IMR-90 (cell line): Measurements from ENCODE around the gene TOM1L1. TPM values are rescaled to one million over a fixed set of nuclear protein-coding genes. Genes with fewer than 3 reads are reported as not detected.

Source experiments
- ATAC-seq: fragments of 200-7000 bp; cut with Tn5 transposase; 2 replicates; pipeline ENCODE4 v1.9.1; 2020; ENCODE audit warnings: low read depth, mild to moderate bottlenecking, moderate library complexity
- BruUV-seq: library from RNA; stranded (reverse); fragments of 400-500 nt; replicated peaks from 2 replicates; lab custom pipeline; 2021; lab: Mats Ljungman, UMichigan
- CTCF ChIA-PET: fragments of 300-600 bp; formaldehyde crosslinking; extraction: SDS; loops from one replicate; lab custom pipeline; 2021; ENCODE audit warnings: antibody characterized with exemption; lab: Yijun Ruan, JAX
- POLR2A ChIA-PET: fragments of 300-600 bp; sonication (Branson Sonifier 250); formaldehyde crosslinking; loops from one replicate; lab custom pipeline; 2022; ENCODE audit warnings: antibody characterized with exemption; ENCODE audit not compliant: unreplicated experiment; lab: Charles Lee
- DNase-seq: peaks from one replicate; pipeline ENCODE4 v3.0.0; 2013
- H2AFZ ChIP-seq: replicated peaks from 2 replicates; pipeline ENCODE3; 2013; ENCODE audit warnings: low read length, mild to moderate bottlenecking; ENCODE audit not compliant: poor library complexity
- H2AK5ac ChIP-seq: 2 replicates; pipeline ENCODE4 v1.6.1; 2013; ENCODE audit warnings: low read depth, low read length, inconsistent platforms
- H2AK9ac ChIP-seq: replicated peaks from 2 replicates; pipeline ENCODE3; 2013; ENCODE audit warnings: mild to moderate bottlenecking, low read depth, low read length, moderate library complexity; ENCODE audit not compliant: poor library complexity
- H2BK120ac ChIP-seq: 2 replicates; pipeline ENCODE4 v1.6.1; 2013; ENCODE audit warnings: low read depth, low read length, inconsistent platforms
- H2BK15ac ChIP-seq: 3 replicates; pipeline ENCODE4 v1.6.1; 2013; ENCODE audit warnings: low read depth, low read length, inconsistent platforms
- H2BK20ac ChIP-seq: 2 replicates; pipeline ENCODE4 v1.6.1; 2013; ENCODE audit warnings: low read depth, mild to moderate bottlenecking, inconsistent platforms, low read length, moderate library complexity
- H2BK5ac ChIP-seq: 2 replicates; pipeline ENCODE4 v1.6.1; 2013; ENCODE audit warnings: mild to moderate bottlenecking, low read depth, low read length, inconsistent platforms; ENCODE audit not compliant: poor library complexity, severe bottlenecking
- H3K14ac ChIP-seq: replicated peaks from 2 replicates; pipeline ENCODE4 v1.6.1; 2013; ENCODE audit warnings: low read depth, low read length, inconsistent platforms
- H3K18ac ChIP-seq: 2 replicates; pipeline ENCODE4 v1.6.1; 2013; ENCODE audit warnings: low read depth, low read length, control low read depth
- H3K23ac ChIP-seq: 2 replicates; pipeline ENCODE4 v1.6.1; 2013; ENCODE audit warnings: low read depth, low read length, inconsistent platforms
- H3K27ac ChIP-seq: 2 replicates; pipeline ENCODE4 v1.5.1; 2013; ENCODE audit warnings: mild to moderate bottlenecking, control low read depth, low read length; ENCODE audit not compliant: insufficient read depth
- H3K27me3 ChIP-seq: 2 replicates; pipeline ENCODE4 v1.6.1; 2013; ENCODE audit warnings: low read length; ENCODE audit not compliant: control insufficient read depth, insufficient read depth
- H3K36me3 ChIP-seq: 2 replicates; pipeline ENCODE4 v1.6.1; 2013; ENCODE audit warnings: low read length, mixed read lengths; ENCODE audit not compliant: control insufficient read depth, insufficient read depth
- H3K4ac ChIP-seq: 2 replicates; pipeline ENCODE4 v1.6.1; 2013; ENCODE audit warnings: low read depth, low read length, inconsistent platforms
- H3K4me1 ChIP-seq: 2 replicates; pipeline ENCODE4 v1.6.1; 2013; ENCODE audit warnings: low read length, mixed read lengths; ENCODE audit not compliant: control insufficient read depth, insufficient read depth
- H3K4me2 ChIP-seq: 2 replicates; pipeline ENCODE4 v1.6.1; 2013; ENCODE audit warnings: low read depth, mild to moderate bottlenecking, control low read depth, low read length, moderate library complexity
- H3K4me3 ChIP-seq: 2 replicates; pipeline ENCODE4 v1.5.1; 2013; ENCODE audit warnings: low read depth, mild to moderate bottlenecking, control low read depth, low read length, moderate library complexity; ENCODE audit not compliant: insufficient read depth
- H3K56ac ChIP-seq: 2 replicates; pipeline ENCODE4 v1.6.1; 2013; ENCODE audit warnings: low read length, inconsistent platforms; ENCODE audit not compliant: insufficient read depth; ENCODE audit errors: extremely low read depth
- H3K79me1 ChIP-seq, 2 experiments: 2 replicates each; pipeline ENCODE4 v1.6.1; 2013; ENCODE audit warnings: low read length in 2 of 2, inconsistent platforms in 1 of 2, low read depth in 1 of 2
- H3K9ac ChIP-seq: 2 replicates; pipeline ENCODE4 v1.6.1; 2013; ENCODE audit warnings: low read depth, low read length, control low read depth
- H3K9me1 ChIP-seq: 2 replicates; pipeline ENCODE4 v1.6.1; 2013; ENCODE audit warnings: low read length, inconsistent platforms; ENCODE audit not compliant: insufficient read depth
- H3K9me3 ChIP-seq: 2 replicates; pipeline ENCODE4 v1.6.1; 2013; ENCODE audit warnings: low read length; ENCODE audit not compliant: control insufficient read depth, insufficient read depth
- H4K20me1 ChIP-seq: 2 replicates; pipeline ENCODE4 v1.6.1; 2013; ENCODE audit warnings: low read length, inconsistent platforms; ENCODE audit not compliant: insufficient read depth
- H4K5ac ChIP-seq: 2 replicates; pipeline ENCODE4 v1.6.1; 2013; ENCODE audit warnings: mild to moderate bottlenecking, low read depth, low read length, control low read depth
- H4K8ac ChIP-seq, 2 experiments: 2 replicates each; pipeline ENCODE4 v1.6.1; 2013; ENCODE audit warnings: low read depth in 2 of 2, low read length in 2 of 2, control low read depth in 1 of 2, inconsistent platforms in 1 of 2
- H4K91ac ChIP-seq: 2 replicates; pipeline ENCODE4 v1.6.1; 2013; ENCODE audit warnings: low read depth, low read length, inconsistent platforms; ENCODE audit not compliant: insufficient read depth
- MXI1 ChIP-seq: IDR thresholded peaks from 2 replicates; pipeline ENCODE4 v1.6.1; 2012; ENCODE audit warnings: low read depth, mild to moderate bottlenecking, low read length, moderate library complexity, borderline replicate concordance
- POLR2A ChIP-seq: IDR thresholded peaks from 2 replicates; pipeline ENCODE4 v1.6.1; 2012; ENCODE audit warnings: mild to moderate bottlenecking, low read depth, low read length
- WGBS, 2 experiments: methylation state at CpG; one replicate each; pipeline versions ENCODE4 v1.1.5 to v1.1.7; 2013; ENCODE audit warnings: missing lambda C conversion rate in 2 of 2; ENCODE audit not compliant: insufficient read length in 1 of 2; ENCODE audit errors: extremely low coverage in 2 of 2; 5-methylcytosine and 5-hydroxymethylcytosine counted together
- dilution Hi-C: fragments of 300-500 bp; cut with HindIII; formaldehyde crosslinking; loops from one replicate; pipeline ENCODE4 v1.14.3; 2018; ENCODE audit warnings: low sequenced_read_pairs; ENCODE audit not compliant: unreplicated experiment
- in situ Hi-C: fragments of 300-500 bp; cut with MboI; formaldehyde crosslinking; loops from 3 replicates; pipeline ENCODE4 v1.14.3; 2019; ENCODE audit warnings: low sequenced_read_pairs, inconsistent platforms, mixed read lengths
- intact Hi-C: fragments of 100-400 bp; cut with micrococcal nuclease; formaldehyde crosslinking; loops from 2 replicates; pipeline ENCODE4 v1.10.0; 2022
- polyA plus RNA-seq, 3 experiments: library from polyadenylated mRNA; depleted of rRNA; stranded (reverse); fragments of >200 nt; gene quantifications; 2 replicates each; pipeline ENCODE4 v1.2.3, GENCODE V29; 2012; ENCODE audit warnings: low replicate concordance in 1 of 3
- total RNA-seq: library from RNA; depleted of rRNA; stranded (reverse); fragments of >200 nt; gene quantifications from 2 replicates; pipeline ENCODE4 v1.2.3, GENCODE V29; 2012
- TF ChIP-seq, protein P1 (sequence below): fragments of 150-350 bp; IDR thresholded peaks from 2 replicates; pipeline ENCODE4 v1.6.1; 2017; ENCODE audit warnings: mild to moderate bottlenecking, antibody characterized with exemption, low read length, low read depth
- TF ChIP-seq, protein P2 (sequence below): conservative IDR thresholded peaks from 2 replicates; pipeline ENCODE4 v1.5.1; 2012; ENCODE audit warnings: mild to moderate bottlenecking, low read depth, low read length, improper control_type of control experiment

Gene TOM1L1
- total and polyA plus RNA-seq, 2 of the 4 experiments (the other 2 are of a cell fraction), result 13.0 to 20.1 TPM

DNA sequence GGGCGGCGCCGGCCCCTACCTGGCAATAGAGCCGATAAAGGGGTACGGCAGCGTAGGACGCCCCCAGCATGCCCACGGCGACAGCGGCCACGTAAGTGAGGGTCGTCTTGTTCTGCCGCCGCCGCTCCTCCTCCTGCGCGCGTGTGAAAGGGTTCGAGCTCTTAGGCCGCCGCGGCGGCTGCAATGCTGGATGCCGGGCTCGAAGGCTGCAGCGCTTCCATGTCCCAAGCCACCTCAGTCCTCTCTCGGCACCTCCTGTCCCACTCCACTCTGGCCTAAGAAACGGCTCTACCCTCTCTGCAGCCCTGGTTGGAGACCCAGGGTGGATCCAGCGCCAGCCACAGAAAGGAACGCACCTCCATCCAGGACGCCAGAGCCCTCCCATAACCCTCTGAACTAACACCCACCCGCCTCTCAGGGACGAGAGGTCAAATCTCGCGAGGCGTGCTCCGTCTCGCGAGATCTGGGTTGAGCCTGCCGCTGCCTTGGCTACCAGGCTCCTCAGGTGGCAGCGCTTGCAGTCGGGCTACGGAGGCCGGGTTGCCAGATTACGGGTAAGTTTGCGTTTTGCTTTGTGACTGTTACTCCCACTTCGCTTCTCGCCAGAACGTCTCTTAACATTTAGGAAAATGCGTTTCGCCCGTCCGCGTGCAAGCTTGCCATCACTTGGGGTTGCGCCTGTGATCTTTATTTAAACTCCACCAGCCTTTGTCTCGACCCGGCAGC is 67.8 kb downstream of the TOM1L1 start, which contains the start of the genes COX11 and STXBP4:
Gene COX11 (minus strand): TSS at position 393 of the 726 bp plus-strand sequence. CDS start 8 bp downstream, at position 385.
Gene STXBP4 (plus strand): TSS at position 504 of the 726 bp plus-strand sequence. CDS start 17,455 bp downstream, outside the sequence.
- Histone ChIP-seq H3K56ac (peak within 1 kb of the TSS; percentile 84), H3K27me3 (no peaks in the 10 kb centered on the region), H3K23ac (peak within 1 kb of the TSS; percentile 99), H3K9me3 (no peaks in the 10 kb centered on the region), H4K5ac (peak within 1 kb of the TSS; percentile 82), H2BK5ac (peak within 1 kb of the TSS; percentile 77), H3K27ac (peak within 1 kb of the TSS; percentile 87), H4K91ac (peak within 1 kb of the TSS; percentile 84), H3K14ac (peak within 1 kb of the TSS; percentile 84), H3K9me1 (no peaks in the 10 kb centered on the region; the same call in 1 of the 2 replicates), H3K4me1 (no peaks in the 10 kb centered on the region), H3K9ac (peak within 1 kb of the TSS; percentile 96), H3K4me2 (peak within 1 kb of the TSS; percentile 98), H2BK20ac (peak within 1 kb of the TSS; percentile 38; the same call in 1 of the 2 replicates), H3K79me1 (peaks cover 26 to 48% of the 10 kb centered on the region in 2 experiments), H4K20me1 (no peaks in the 10 kb centered on the region), H3K18ac (peak within 1 kb of the TSS; percentile 75), H3K36me3 (no peaks in the 10 kb centered on the region), H2BK120ac (peak within 1 kb of the TSS; percentile 75), H2AK5ac (no peak within 1 kb of the TSS), H2BK15ac (peak within 1 kb of the TSS; percentile 71; the same call in 1 of the 3 replicates), H2AFZ (peak within 1 kb of the TSS; percentile 97), H3K4ac (peak within 1 kb of the TSS; percentile 90), H3K4me3 (peak within 1 kb of the TSS; percentile 83), H2AK9ac (peak within 1 kb of the TSS; percentile 59), H4K8ac (peak within 1 kb of the TSS; percentile 69 to 95)
- dilution Hi-C loops, result no loop called here
- in situ Hi-C loops, result no loop called here
- ATAC-seq (peak; percentile 97), DNase-seq (peak; percentile 97)
- ChIA-PET POLR2A (no interaction called here), CTCF (no interaction called here)
- no TSS peak for BruUV-seq
- 0% methylated on average over 23 of the region's 57 CpGs; no CpG with 5 or more reads in 1 of the 2 experiments for WGBS, 2 experiments
- TF ChIP-seq, protein P1, sequence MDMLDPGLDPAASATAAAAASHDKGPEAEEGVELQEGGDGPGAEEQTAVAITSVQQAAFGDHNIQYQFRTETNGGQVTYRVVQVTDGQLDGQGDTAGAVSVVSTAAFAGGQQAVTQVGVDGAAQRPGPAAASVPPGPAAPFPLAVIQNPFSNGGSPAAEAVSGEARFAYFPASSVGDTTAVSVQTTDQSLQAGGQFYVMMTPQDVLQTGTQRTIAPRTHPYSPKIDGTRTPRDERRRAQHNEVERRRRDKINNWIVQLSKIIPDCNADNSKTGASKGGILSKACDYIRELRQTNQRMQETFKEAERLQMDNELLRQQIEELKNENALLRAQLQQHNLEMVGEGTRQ, result 0 out of 2 replicates have a peak, but pooled peaks have one; percentile 25
- TF ChIP-seq MXI1 (peak; percentile 61; the same call in 1 of the 2 replicates), POLR2A (0 out of 2 replicates have a peak, but pooled peaks have one; percentile 32)
- TF ChIP-seq, protein P2, sequence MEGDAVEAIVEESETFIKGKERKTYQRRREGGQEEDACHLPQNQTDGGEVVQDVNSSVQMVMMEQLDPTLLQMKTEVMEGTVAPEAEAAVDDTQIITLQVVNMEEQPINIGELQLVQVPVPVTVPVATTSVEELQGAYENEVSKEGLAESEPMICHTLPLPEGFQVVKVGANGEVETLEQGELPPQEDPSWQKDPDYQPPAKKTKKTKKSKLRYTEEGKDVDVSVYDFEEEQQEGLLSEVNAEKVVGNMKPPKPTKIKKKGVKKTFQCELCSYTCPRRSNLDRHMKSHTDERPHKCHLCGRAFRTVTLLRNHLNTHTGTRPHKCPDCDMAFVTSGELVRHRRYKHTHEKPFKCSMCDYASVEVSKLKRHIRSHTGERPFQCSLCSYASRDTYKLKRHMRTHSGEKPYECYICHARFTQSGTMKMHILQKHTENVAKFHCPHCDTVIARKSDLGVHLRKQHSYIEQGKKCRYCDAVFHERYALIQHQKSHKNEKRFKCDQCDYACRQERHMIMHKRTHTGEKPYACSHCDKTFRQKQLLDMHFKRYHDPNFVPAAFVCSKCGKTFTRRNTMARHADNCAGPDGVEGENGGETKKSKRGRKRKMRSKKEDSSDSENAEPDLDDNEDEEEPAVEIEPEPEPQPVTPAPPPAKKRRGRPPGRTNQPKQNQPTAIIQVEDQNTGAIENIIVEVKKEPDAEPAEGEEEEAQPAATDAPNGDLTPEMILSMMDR, result no peak
- intact Hi-C loops, result loop anchor here (1.0 kb wide), 1 partner anchor 20 kb away; no protein-coding TSS in a partner anchor
